Choroid plexus epithelial cell (primary cell): ENCODE data around the gene DHRS3.
A peak's percentile ranks its signal among the peaks of the same experiment; 100 is the strongest.

Experiments used
- DNase-seq: peaks from one replicate; pipeline ENCODE4 v3.0.0-alpha.2; 2010; ENCODE audit warnings: low read depth
- H3K4me3 ChIP-seq: 2 replicates; pipeline ENCODE4 v1.5.1; 2011; ENCODE audit warnings: low read depth, mild to moderate bottlenecking, control low read depth, low read length, moderate library complexity
- TF ChIP-seq, protein P1 (sequence below): conservative IDR thresholded peaks from 2 replicates; pipeline ENCODE4 v1.5.1; 2011; ENCODE audit warnings: low read depth, mild to moderate bottlenecking, control low read depth, inconsistent platforms, low read length, moderate library complexity

Gene DHRS3

DNA sequence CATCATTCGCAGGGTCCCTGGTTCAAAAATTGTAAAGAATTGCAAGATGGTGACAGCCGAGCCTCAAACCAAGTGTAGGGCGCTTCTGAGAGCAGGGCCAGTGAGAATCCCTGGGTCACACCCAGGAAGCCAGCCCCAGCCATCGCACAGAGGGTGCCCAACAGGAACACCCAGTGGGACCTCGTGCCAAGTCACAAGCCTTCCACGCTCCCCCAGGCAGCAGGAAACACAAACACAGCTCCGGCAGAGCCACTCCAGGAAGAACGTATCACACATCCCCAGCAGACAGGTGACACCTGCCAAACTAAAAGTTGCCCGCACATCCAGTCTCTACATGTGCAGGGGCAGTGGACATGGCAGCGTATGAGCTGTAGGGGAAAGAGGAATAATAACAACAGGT is 20.2 kb downstream of the DHRS3 start:
- no peak for DNase-seq
- TF ChIP-seq, protein P1, sequence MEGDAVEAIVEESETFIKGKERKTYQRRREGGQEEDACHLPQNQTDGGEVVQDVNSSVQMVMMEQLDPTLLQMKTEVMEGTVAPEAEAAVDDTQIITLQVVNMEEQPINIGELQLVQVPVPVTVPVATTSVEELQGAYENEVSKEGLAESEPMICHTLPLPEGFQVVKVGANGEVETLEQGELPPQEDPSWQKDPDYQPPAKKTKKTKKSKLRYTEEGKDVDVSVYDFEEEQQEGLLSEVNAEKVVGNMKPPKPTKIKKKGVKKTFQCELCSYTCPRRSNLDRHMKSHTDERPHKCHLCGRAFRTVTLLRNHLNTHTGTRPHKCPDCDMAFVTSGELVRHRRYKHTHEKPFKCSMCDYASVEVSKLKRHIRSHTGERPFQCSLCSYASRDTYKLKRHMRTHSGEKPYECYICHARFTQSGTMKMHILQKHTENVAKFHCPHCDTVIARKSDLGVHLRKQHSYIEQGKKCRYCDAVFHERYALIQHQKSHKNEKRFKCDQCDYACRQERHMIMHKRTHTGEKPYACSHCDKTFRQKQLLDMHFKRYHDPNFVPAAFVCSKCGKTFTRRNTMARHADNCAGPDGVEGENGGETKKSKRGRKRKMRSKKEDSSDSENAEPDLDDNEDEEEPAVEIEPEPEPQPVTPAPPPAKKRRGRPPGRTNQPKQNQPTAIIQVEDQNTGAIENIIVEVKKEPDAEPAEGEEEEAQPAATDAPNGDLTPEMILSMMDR = no peak
- H3K4me3 ChIP-seq = no peak overlapping the region

DNA sequence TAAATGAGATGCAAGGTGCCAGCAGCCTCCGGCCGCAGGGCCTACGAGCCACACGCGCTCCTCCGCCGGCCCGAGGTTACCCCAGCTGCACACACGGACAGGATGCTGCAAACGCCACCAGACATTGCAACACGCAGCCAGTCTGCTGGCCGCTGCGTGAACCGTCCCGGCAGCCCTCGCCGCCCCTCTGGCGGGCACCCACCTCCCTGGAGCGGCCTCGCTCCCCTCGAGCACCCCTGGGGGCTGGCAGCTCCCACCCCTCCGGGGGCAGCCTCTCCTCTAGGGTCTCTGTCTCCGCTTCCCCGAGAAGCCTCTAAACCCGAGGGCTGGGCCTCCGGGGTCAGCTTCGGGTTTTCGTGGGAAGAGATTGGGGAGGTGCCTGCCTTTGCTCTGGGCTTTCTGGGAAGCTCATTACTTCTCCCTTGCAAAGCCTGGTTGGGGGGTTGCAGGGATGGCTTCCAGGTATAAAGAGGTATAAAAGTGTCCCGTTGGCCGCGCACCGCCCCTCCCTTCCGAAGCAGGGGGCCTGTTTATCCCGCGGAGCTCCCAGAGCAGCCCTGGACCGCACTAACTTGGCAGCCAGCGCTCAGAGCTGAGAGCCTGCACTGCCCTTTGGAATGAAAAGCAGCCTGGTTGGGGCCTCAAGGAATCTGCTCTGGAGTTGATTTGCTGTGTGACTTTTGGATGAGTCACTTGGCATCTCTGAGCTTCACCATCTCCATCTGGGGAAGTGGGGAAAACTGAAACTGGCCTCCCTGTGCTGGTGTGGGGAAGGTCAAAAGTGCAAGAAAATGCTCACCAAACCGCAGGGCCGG is 21.8 kb downstream of the DHRS3 start:
- TF ChIP-seq, protein P1 = no peak
- H3K4me3 ChIP-seq = peak overlapping the region; percentile 42
- DNase-seq = peak; percentile 99

DNA sequence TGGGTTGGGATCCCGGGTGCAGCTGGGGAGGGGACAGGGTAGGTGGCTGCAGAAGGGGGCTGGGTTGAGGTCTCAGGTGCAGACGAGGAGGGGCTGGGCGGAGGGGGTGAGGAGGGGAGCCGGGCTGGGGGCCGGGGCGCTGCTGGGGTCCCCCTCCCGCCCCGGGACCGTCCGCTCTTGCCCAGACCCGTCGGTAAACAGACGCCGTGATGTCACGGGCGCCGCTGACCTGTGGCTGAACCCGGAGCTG is 22.3 kb downstream of the DHRS3 start:
- H3K4me3 ChIP-seq = peak overlapping the region; percentile 42
- TF ChIP-seq, protein P1 = no peak
- DNase-seq = no peak

DNA sequence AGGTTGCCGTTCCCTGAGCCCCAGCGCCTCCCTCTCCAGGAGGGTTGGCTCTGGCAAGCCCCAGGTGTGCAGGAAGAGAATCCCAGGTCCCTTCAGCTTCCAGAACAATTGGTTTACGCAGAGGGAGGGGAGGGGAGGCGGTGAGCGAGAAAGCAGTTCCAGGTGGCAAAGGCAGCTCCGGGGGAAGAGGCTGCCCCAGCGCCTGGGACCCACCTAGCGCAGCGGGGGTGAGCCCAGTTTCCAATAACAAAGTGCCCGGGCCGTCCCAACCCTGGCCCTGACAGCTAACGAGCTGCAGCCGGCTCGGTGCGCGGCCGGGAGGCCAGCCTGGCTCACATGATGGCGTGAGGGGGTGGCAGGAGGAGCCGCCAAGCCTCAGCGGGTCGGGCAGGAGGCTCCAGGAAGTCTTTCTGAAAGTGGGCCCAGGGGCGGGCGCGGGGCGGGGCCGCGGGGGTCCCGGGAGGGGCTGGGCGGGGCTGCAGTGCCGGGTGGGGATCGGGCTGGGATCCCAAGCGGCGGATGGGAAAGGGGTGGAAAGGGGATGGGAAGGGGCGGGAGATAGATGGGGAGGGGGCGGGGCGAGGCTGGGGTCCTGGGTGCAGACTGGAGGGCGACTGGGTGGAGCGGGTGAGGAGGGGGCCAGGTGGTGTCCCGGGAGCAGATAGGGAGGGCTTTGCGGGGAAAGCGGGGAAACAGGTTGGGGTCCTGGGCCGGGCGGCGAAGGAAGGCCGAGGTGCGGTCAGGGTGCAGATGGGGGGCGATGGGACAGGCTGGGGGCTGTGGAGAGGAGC is 22.8 kb downstream of the DHRS3 start:
- H3K4me3 ChIP-seq = peak overlapping the region; percentile 42

DNA sequence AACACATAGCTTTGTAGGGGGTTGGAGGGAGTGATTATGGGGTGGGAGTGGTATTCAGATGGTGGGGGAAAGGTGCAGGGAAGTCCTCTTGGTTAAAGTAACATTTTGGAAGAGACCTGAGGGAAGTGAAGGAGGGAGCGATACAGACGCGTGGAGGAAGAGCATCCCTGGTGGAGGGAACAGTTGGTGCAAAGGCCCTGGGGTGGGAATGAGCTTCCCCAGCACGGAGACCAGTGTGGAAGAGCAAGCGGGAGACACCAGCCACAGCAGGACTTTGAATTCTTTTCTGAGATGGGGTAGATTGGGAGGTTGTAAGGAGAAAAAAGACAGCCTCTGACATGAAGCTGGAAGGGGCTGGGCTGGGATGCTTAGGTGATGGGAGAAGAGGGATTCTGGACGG is 23.5 kb downstream of the DHRS3 start:
- TF ChIP-seq, protein P1 = peak; percentile 28
- H3K4me3 ChIP-seq = no peak overlapping the region
- DNase-seq = no peak

More for the DNA sequence above, 22.8 kb downstream of the DHRS3 start:
- TF ChIP-seq, protein P1 = no peak
- DNase-seq = peak; percentile 76

DNA sequence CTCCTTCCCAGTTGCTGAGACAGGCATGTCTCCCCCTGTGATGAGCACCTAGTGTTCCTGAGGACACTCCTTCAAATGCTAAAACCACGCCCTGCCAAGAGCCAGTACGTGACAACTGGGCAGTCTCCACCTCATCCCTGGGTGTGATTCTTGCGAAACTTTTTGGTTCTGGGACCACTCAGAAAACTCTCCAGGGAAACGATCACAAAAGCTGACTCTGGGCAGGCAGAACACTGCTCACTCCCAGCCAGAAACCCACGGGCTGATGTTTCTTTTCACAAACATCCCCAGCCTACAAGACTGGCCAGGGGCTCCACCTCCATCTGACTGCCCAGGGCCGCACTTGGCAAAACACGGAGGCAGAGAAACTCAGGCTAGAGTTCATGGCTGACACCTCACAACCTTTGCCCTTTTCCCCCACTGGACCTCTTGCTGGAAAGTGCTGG is 24.4 kb downstream of the DHRS3 start:
- TF ChIP-seq, protein P1 = no peak
- H3K4me3 ChIP-seq = no peak overlapping the region
- peak; percentile 74 for DNase-seq
